IPS-20b (cell line): ENCODE measurements around the gene WDR77.

Source experiments
- H3K27ac ChIP-seq: one replicate; pipeline ENCODE4 v1.5.1; 2013; ENCODE audit warnings: low read length
- H3K27me3 ChIP-seq: 2 replicates; pipeline ENCODE4 v1.6.1; 2013; ENCODE audit warnings: mild to moderate bottlenecking, low read length, inconsistent platforms; ENCODE audit not compliant: insufficient read depth
- H3K36me3 ChIP-seq: 2 replicates; pipeline ENCODE4 v1.6.1; 2013; ENCODE audit warnings: low read depth, mild to moderate bottlenecking, inconsistent platforms, low read length, moderate library complexity; ENCODE audit not compliant: insufficient read depth
- H3K4me1 ChIP-seq: 2 replicates; pipeline ENCODE4 v1.6.1; 2013; ENCODE audit warnings: mild to moderate bottlenecking, control low read depth, inconsistent platforms, low read length, moderate library complexity; ENCODE audit not compliant: insufficient read depth
- H3K4me3 ChIP-seq: 2 replicates; pipeline ENCODE4 v1.5.1; 2013; ENCODE audit warnings: mild to moderate bottlenecking, low read length, inconsistent platforms
- H3K9ac ChIP-seq: 2 replicates; pipeline ENCODE4 v1.6.1; 2013; ENCODE audit warnings: low read depth, mild to moderate bottlenecking, inconsistent platforms, low read length, moderate library complexity
- H3K9me3 ChIP-seq: 2 replicates; pipeline ENCODE4 v1.6.1; 2013; ENCODE audit warnings: mild to moderate bottlenecking, low read depth, low read length, inconsistent platforms; ENCODE audit not compliant: insufficient read depth

The WDR77 gene

DNA sequence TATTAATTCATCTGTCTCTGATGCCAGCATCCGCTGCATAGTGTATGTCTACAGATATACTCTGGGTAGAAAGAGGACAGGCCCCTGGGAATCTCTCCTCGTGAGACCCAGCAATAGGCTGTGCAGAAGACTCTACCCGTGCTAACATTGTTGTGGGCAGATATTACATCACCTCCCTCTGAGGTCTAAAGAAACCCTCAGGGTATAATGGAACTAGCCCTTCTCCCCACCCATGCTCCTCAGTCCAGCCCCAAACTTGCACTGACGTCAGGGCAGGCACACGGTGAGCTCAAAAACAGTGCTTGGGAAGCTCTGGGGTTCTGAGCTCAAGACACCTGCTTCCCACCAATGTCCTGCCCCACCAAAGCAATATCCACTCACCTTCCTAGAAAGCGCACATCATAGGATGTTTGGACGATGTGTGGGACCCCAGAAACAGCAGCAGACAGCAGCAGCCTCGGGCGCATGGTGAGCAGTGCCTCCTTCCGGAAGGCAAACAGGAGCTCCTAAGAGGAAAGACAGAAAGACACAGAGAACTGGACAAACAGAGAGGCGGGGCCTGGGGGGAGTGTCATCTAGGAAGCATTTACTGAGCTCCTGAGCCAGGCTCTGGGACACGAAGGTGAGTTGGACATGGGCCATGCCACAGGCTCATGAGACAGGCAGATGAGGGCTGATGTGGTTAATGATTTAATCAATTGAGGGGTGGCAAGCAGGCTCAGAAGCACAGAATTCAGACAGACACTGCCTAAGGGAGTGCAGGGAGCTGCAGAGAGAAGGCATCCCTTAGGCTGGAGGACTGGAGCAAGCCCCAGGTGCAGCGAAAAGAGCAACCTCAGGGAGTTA lies 26.3 kb downstream of the WDR77 start:
- Histone ChIP-seq H3K9me3 (no peaks in the 10 kb centered on the region), H3K4me3 (no peak overlapping the region), H3K9ac (no peak overlapping the region), H3K36me3 (no peaks in the 10 kb centered on the region), H3K27ac (no peak overlapping the region), H3K4me1 (no peaks in the 10 kb centered on the region), H3K27me3 (no peaks in the 10 kb centered on the region)

DNA sequence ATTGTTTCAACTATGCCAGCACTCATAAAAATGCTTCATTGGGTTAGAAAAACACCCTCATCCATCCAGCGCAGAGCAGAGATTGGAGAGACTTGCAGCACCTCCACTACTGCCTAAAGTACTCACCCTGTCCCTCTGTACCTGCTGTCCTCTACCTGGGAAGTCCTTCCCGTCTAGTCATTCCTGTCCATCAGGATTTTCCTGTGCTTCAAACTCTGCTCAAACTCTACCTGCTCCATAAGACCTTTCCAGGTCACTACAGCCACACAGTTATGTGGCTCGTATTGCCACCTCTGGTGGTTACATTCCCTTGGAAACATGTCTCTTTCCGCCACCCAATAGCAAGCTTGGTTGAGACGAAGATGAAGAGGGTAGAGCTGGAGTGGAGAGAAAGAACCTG lies 28.7 kb downstream of the WDR77 start:
- H3K4me3 ChIP-seq, result no peak overlapping the region
- H3K4me1 ChIP-seq, result no peaks in the 10 kb centered on the region
- no peaks in the 10 kb centered on the region for H3K27me3 ChIP-seq
- no peaks in the 10 kb centered on the region for H3K36me3 ChIP-seq
- H3K9me3 ChIP-seq, result no peaks in the 10 kb centered on the region
- H3K27ac ChIP-seq, result no peak overlapping the region
- no peak overlapping the region for H3K9ac ChIP-seq

DNA sequence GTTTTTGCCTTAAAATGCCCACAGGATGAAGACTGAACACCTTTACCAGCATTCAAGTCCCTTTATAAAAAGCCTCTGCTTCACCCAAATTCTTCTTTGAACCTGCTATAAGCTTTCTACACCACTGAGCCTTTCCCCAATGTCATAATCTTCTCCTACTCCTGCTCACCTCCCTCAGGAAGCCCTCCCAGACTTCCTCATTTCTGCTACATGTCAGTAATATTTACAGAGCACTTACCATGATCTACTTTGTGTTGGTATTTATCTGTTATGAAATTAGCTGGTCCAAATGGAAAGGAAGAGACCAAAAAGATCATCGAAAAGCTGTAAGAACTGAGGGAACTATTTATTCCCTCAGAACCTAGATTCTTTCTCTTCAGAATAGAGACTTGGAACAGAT lies 30.0 kb downstream of the WDR77 start:
- Histone ChIP-seq H3K9me3 (no peaks in the 10 kb centered on the region), H3K27ac (no peak overlapping the region), H3K27me3 (no peaks in the 10 kb centered on the region), H3K4me1 (no peaks in the 10 kb centered on the region), H3K4me3 (no peak overlapping the region), H3K9ac (no peak overlapping the region), H3K36me3 (no peaks in the 10 kb centered on the region)

DNA sequence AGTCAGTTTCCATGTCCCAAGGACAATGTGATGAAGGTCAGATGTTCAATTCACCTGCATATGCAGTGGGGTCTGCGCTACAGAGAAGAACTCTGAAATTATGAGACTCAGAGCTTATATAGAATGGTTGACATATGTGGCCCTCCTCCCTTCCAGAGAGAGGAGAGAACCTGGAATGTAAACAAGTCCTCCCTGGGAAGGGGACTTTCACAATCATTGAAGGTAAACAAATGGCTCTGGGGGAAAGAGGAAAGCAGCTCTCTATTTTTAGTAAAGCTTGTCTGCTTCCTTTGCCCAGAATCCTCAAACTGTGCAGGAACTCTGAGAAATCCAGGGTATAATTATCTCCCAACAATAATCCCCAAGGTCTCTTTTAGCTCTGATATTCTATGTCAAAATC lies 31.3 kb downstream of the WDR77 start:
- H3K4me3 ChIP-seq, result no peak overlapping the region
- no peak overlapping the region for H3K9ac ChIP-seq

DNA sequence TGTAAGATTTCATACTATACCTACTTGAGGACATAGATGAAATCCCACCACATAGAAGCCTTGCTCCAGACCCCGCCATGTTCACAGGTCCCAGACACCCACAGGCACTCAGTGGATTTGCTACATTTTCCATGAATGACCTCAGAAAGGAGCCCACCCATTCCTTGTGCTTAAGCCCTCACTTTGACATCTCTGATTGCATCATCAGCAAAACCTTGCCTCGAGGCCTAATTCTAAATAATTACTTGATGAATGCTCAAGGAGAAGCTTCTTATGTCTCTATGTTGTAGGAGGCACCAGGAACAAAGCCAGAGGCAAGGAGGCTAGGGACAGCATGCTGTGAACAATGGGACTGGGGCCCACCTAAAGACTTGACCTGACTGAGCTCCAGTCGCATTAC lies 33.6 kb downstream of the WDR77 start:
- Histone ChIP-seq H3K36me3 (no peaks in the 10 kb centered on the region), H3K4me1 (no peaks in the 10 kb centered on the region), H3K9me3 (no peaks in the 10 kb centered on the region), H3K9ac (no peak overlapping the region), H3K27ac (no peak overlapping the region), H3K4me3 (no peak overlapping the region), H3K27me3 (no peaks in the 10 kb centered on the region)

More for the DNA sequence above, 31.3 kb downstream of the WDR77 start:
- Histone ChIP-seq H3K4me1 (no peaks in the 10 kb centered on the region), H3K36me3 (no peaks in the 10 kb centered on the region), H3K9me3 (no peaks in the 10 kb centered on the region), H3K27ac (no peak overlapping the region), H3K27me3 (no peaks in the 10 kb centered on the region)

DNA sequence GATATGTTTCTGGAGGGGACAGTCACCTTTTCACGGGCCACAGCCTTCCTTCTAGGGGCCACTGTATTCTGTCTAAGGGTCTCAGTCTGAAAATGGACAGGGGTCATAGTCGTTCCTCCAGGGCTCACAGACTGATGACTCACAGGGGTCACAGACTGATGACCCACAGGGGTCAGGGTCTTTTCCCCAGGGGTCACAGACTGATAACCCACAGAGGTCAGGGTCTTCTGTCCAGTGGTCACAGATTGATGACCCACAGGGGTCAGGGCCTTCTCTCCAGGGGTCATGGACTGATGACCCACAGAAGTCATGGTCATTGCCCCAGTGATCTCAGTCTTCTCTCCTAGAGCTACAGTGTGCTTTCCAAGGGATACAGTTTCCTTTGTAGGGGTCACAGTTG lies 34.3 kb downstream of the WDR77 start:
- Histone ChIP-seq H3K27me3 (no peaks in the 10 kb centered on the region), H3K9me3 (no peaks in the 10 kb centered on the region), H3K9ac (no peak overlapping the region), H3K36me3 (no peaks in the 10 kb centered on the region), H3K4me3 (no peak overlapping the region), H3K4me1 (no peaks in the 10 kb centered on the region), H3K27ac (no peak overlapping the region)

DNA sequence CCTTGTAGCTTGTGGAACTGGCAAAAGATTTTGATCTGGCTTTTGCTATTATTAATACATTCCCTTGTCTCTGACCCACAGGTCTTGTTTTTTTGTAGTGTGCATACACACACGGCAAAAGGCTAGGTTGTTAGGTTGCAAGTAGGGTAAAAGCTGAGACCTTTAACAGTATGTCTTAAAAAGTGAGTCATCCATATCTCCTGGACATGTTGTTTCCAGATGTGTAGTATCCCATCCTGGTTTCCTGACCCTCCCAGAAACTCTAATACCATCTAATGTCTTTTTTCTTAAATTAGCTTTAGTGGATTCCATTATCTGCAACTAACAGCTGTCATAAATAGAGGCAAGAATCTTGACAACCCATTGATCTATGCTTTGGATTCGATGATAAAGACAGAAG lies 36.2 kb downstream of the WDR77 start:
- H3K9me3 ChIP-seq, result no peaks in the 10 kb centered on the region
- no peaks in the 10 kb centered on the region for H3K36me3 ChIP-seq
- no peaks in the 10 kb centered on the region for H3K4me1 ChIP-seq
- H3K9ac ChIP-seq, result no peak overlapping the region
- H3K4me3 ChIP-seq, result no peak overlapping the region
- no peak overlapping the region for H3K27ac ChIP-seq
- no peaks in the 10 kb centered on the region for H3K27me3 ChIP-seq

DNA sequence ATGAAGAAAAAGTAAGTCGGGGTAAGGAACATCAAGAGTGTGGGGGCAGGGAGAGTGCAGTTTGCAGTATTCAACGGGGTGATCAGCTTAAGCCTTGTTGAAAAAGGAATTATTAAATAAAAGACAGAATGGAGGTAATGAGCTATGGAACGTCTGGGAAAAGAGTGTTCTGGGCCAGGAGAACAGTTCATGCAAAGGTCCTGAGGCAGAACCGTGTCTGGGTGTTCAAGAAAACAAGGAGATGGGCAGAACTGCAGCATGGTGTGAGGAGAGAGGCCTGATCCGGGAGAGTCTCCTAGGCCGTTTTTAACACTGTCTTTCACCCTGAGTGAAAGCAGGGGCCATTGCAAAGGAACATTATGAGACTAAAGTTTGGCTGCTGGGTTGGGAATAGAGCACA lies 41.8 kb downstream of the WDR77 start:
- H3K36me3 ChIP-seq, result no peaks in the 10 kb centered on the region
- no peaks in the 10 kb centered on the region for H3K4me1 ChIP-seq
- H3K9ac ChIP-seq, result no peak overlapping the region
- no peak overlapping the region for H3K27ac ChIP-seq
- no peaks in the 10 kb centered on the region for H3K27me3 ChIP-seq
- H3K9me3 ChIP-seq, result no peaks in the 10 kb centered on the region
- no peak overlapping the region for H3K4me3 ChIP-seq

DNA sequence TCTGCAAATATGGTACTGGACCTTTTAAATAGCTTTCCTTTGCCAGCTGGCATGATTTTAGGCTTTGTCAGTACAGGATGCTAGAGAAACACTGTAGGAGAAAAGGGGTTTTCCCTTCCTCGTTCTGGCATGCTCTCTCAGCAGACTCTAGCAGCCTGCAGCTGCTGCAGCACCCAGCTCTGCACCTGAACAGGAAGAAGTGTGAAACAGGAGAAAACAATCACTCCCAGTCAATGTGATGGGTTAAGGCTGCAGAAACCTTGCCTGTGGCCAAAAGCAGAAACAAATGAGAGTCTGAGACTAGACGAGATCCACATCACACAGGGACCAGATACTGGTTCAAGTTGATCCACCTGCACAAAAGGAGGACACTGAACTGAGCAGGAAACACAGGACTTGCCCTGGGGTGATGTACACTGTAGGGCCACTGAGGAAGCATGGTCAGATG lies 42.7 kb downstream of the WDR77 start:
- no peaks in the 10 kb centered on the region for H3K36me3 ChIP-seq
- no peak overlapping the region for H3K9ac ChIP-seq
- H3K4me3 ChIP-seq, result no peak overlapping the region

DNA sequence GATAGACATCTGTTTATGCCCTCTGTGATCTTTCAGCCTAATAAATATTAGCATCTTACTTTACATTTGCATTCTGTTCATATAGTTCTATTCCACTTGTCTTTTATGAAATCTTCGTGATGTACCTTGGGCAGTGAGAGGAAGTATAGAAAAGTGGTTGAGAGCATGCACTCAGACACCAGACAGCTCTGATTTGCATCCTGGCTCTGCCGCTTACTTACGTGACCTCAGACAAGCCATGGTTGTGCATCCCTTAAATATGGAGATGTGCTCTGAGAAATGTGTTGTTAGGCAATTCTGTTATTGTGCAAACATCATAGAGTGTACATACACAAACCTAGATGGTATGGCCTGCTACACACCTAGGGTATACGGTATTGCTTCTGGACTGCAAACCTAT lies 44.5 kb downstream of the WDR77 start:
- no peaks in the 10 kb centered on the region for H3K9me3 ChIP-seq
- H3K9ac ChIP-seq, result no peak overlapping the region
- H3K27ac ChIP-seq, result no peak overlapping the region
- no peak overlapping the region for H3K4me3 ChIP-seq
- H3K36me3 ChIP-seq, result no peaks in the 10 kb centered on the region
- no peaks in the 10 kb centered on the region for H3K4me1 ChIP-seq
- H3K27me3 ChIP-seq, result no peaks in the 10 kb centered on the region

More for the DNA sequence above, 42.7 kb downstream of the WDR77 start:
- H3K9me3 ChIP-seq, result no peaks in the 10 kb centered on the region
- H3K4me1 ChIP-seq, result no peaks in the 10 kb centered on the region
- no peaks in the 10 kb centered on the region for H3K27me3 ChIP-seq
- no peak overlapping the region for H3K27ac ChIP-seq

DNA sequence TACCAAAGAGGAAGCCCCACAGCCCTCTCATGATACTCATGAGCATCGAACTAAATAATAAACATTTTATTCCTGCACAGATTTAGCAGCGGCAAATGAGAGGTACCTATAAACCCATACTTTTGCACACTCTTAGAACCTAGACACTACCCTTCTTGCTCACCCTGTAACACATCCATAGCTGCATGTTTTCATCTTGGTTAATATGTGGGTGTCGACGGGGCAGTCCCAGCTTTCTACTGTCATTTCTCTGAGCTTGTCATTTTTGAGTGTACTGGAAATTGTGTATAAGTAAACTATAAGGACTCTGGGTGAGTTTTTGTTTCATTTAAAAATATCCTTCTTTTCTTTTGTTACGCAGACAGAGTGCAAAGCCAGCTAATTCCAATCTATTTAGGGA lies 47.0 kb downstream of the WDR77 start:
- H3K27me3 ChIP-seq, result no peaks in the 10 kb centered on the region
- no peaks in the 10 kb centered on the region for H3K4me1 ChIP-seq
- no peaks in the 10 kb centered on the region for H3K36me3 ChIP-seq
- H3K9me3 ChIP-seq, result no peaks in the 10 kb centered on the region
- no peak overlapping the region for H3K4me3 ChIP-seq
- no peak overlapping the region for H3K27ac ChIP-seq
- H3K9ac ChIP-seq, result no peak overlapping the region

DNA sequence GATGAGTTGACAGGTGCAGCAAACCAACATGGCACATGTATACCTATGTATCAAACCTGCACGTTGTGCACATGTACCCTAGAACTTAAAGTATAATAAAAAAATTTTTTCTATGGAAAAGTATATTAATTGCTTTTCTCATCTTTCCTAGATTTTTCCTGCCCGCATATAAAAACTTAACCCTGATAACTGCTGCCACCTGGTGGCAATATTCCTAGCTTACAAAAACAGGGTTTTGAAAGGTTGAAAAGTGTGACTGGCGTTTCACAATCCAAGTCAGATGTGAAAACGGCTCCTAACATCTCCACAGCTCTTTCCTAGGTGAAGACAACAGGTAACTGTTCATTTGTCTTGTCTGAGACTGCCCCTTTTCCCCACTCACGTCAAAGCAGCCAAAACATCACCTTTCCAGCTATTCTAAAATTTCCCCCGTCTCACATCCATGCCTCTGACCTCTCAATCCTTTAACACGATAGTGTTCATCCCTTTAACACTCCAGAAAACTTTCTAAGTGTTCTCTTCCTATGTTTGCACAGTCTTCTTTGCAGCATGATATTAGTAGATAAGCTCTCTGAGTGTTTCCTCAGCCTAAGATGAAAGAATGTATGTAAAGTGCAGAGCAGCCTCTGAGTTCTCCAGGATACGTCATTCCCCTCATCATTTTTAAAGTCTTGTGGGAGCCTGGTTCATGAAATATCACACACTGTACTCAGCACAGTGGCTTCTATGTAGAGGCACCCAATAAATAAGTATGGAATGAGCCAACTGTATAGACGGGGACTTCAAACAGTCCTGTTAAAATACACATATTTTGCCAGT lies 49.1 kb downstream of the WDR77 start:
- Histone ChIP-seq H3K4me1 (no peaks in the 10 kb centered on the region), H3K9me3 (no peaks in the 10 kb centered on the region), H3K27ac (no peak overlapping the region), H3K27me3 (no peaks in the 10 kb centered on the region), H3K36me3 (no peaks in the 10 kb centered on the region), H3K9ac (no peak overlapping the region), H3K4me3 (no peak overlapping the region)
